Endothelial cell of umbilical vein (primary cell): ENCODE results near the gene PON1. TPM values are rescaled to one million over a fixed set of nuclear protein-coding genes. Genes with fewer than 3 reads are reported as not detected.

ENCODE experiments used
- BruUV-seq: library from RNA; stranded (reverse); fragments of 400-500 nt; replicated peaks from 2 replicates; lab custom pipeline; 2021; lab: Mats Ljungman, UMichigan
- CTCF ChIA-PET: fragments of 300-600, 350-600 bp; sonication (Branson Sonifier 250); formaldehyde crosslinking; loops from one replicate; lab custom pipeline; 2021; ENCODE audit warnings: antibody characterized with exemption, inconsistent platforms; lab: Charles Lee
- POLR2A ChIA-PET: fragments of 300-600, 350-600 bp; sonication (Branson Sonifier 250); formaldehyde crosslinking; loops from one replicate; lab custom pipeline; 2021; ENCODE audit warnings: antibody characterized with exemption, inconsistent platforms; lab: Charles Lee
- DNase-seq: peaks from one replicate; pipeline ENCODE4 v3.0.0-alpha.2; 2011; ENCODE audit warnings: low read depth, low spot score
- FAIRE-seq: peaks from 2 replicates; lab custom pipeline; 2011; peaks lifted over from hg19 to GRCh38; lab: Jason Lieb, UNC
- H2AFZ ChIP-seq: 2 replicates; pipeline ENCODE4 v1.6.0; 2012; ENCODE audit warnings: low read depth, low read length, control low read depth, inconsistent platforms
- H3K27ac ChIP-seq: 2 replicates; pipeline ENCODE4 v1.5.1; 2011; ENCODE audit warnings: low read depth, mild to moderate bottlenecking, control low read depth, low read length, moderate library complexity; ENCODE audit not compliant: insufficient read depth
- H3K27me3 ChIP-seq, 2 experiments: 2 replicates each; pipeline versions ENCODE4 v1.6.0 to v1.6.1; 2011; ENCODE audit warnings: low read length in 2 of 2, mixed read lengths in 1 of 2; ENCODE audit not compliant: control insufficient read depth in 2 of 2, insufficient read depth in 2 of 2
- H3K36me3 ChIP-seq, 2 experiments: 2 replicates in 1 of 2; 3 replicates in 1 of 2; pipeline ENCODE4 v1.5.1; 2011; ENCODE audit warnings: low read length in 2 of 2, mild to moderate bottlenecking in 1 of 2, moderate library complexity in 1 of 2; ENCODE audit not compliant: control insufficient read depth in 2 of 2, insufficient read depth in 2 of 2; ENCODE audit errors: extremely low read depth in 1 of 2
- H3K4me1 ChIP-seq: 3 replicates; pipeline ENCODE4 v1.5.1; 2011; ENCODE audit warnings: mild to moderate bottlenecking, low read length; ENCODE audit not compliant: control insufficient read depth, insufficient read depth; ENCODE audit errors: extremely low read depth
- H3K4me2 ChIP-seq: 2 replicates; pipeline ENCODE4 v1.6.1; 2011; ENCODE audit warnings: low read length, control low read depth, mixed read lengths; ENCODE audit not compliant: insufficient read depth
- H3K4me3 ChIP-seq, 3 experiments: fragments of 200-600 bp in 1 of 3; sonication (generic), shearing (Covaris generic) in 1 of 3; replicated peaks in 1 of 3; 2 replicates each; pipeline ENCODE4 v1.5.1; 2011 to 2016; ENCODE audit warnings: control low read depth in 3 of 3, low read length in 3 of 3, mild to moderate bottlenecking in 2 of 3, inconsistent platforms in 1 of 3, low read depth in 1 of 3, moderate library complexity in 1 of 3; ENCODE audit not compliant: insufficient read depth in 1 of 3
- H3K79me2 ChIP-seq: 2 replicates; pipeline ENCODE4 v1.6.0; 2012; ENCODE audit warnings: low read length, inconsistent platforms; ENCODE audit not compliant: control insufficient read depth, insufficient read depth
- H3K9ac ChIP-seq: replicated peaks from 2 replicates; pipeline ENCODE3; 2011; ENCODE audit warnings: low read length, control low read depth; ENCODE audit not compliant: insufficient read depth; ENCODE audit errors: extremely low read depth
- H3K9me1 ChIP-seq: replicated peaks from 3 replicates; pipeline ENCODE4 v1.6.0; 2011; ENCODE audit warnings: mild to moderate bottlenecking, low read length; ENCODE audit not compliant: control insufficient read depth, insufficient read depth; ENCODE audit errors: extremely low read depth
- H3K9me3 ChIP-seq: replicated peaks from 2 replicates; pipeline ENCODE4 v1.5.1; 2012; ENCODE audit warnings: low read length, inconsistent platforms; ENCODE audit not compliant: control insufficient read depth, insufficient read depth
- H4K20me1 ChIP-seq: replicated peaks from 2 replicates; pipeline ENCODE3; 2011; ENCODE audit warnings: mild to moderate bottlenecking, low read length; ENCODE audit not compliant: control insufficient read depth, insufficient read depth; ENCODE audit errors: extremely low read depth
- CTCF ChIP-seq, 2 donors: IDR thresholded peaks; 1 replicate in 1 of 2; 2 replicates in 1 of 2; pipeline ENCODE4 v1.5.1; 2011; ENCODE audit warnings: low read length in 2 of 2, mild to moderate bottlenecking in 2 of 2, moderate library complexity in 2 of 2, control low read depth in 1 of 2, inconsistent platforms in 1 of 2, low read depth in 1 of 2; ENCODE audit not compliant: insufficient read depth in 1 of 2; ENCODE audit errors: extremely low read depth in 1 of 2
- EZH2 ChIP-seq: IDR thresholded peaks from 2 replicates; pipeline ENCODE4 v1.6.1; 2012; ENCODE audit warnings: borderline replicate concordance, low read depth, mild to moderate bottlenecking, moderate library complexity, low read length, inconsistent platforms; ENCODE audit not compliant: severe bottlenecking
- FOS ChIP-seq: IDR thresholded peaks from 2 replicates; pipeline ENCODE4 v1.6.1; 2011; ENCODE audit warnings: mild to moderate bottlenecking, low read length, moderate library complexity, borderline replicate concordance; ENCODE audit not compliant: insufficient read depth
- GATA2 ChIP-seq: IDR thresholded peaks from 2 replicates; pipeline ENCODE4 v1.7.0; 2011; ENCODE audit warnings: low read depth, mild to moderate bottlenecking, moderate library complexity, mixed read lengths, low read length; ENCODE audit not compliant: insufficient read length, insufficient read depth
- JUN ChIP-seq: IDR thresholded peaks from 2 replicates; pipeline ENCODE4 v1.6.1; 2011; ENCODE audit warnings: borderline replicate concordance, low read depth; ENCODE audit not compliant: insufficient read length, insufficient read depth
- MYC ChIP-seq: IDR thresholded peaks from one replicate; pipeline ENCODE4 v1.6.1; 2011; ENCODE audit warnings: mild to moderate bottlenecking, low read depth, low read length
- POLR2A ChIP-seq: IDR thresholded peaks from 2 replicates; pipeline ENCODE4 v1.6.1; 2012; ENCODE audit warnings: low read depth, mild to moderate bottlenecking, control low read depth, low read length
- POLR2AphosphoS5 ChIP-seq: IDR thresholded peaks from 2 replicates; pipeline ENCODE4 v1.6.1; 2012; ENCODE audit warnings: low read depth, mild to moderate bottlenecking, control low read depth, low read length, moderate library complexity; ENCODE audit not compliant: insufficient read depth
- dilution Hi-C: fragments of 300-500 bp; cut with MboI; formaldehyde crosslinking; loops from one replicate; pipeline ENCODE4 v1.15.0; 2019; ENCODE audit warnings: low sequenced_read_pairs; ENCODE audit not compliant: extremely low pct_ligation_motif_present
- intact Hi-C: fragments of 100-400 bp; cut with micrococcal nuclease; formaldehyde crosslinking; loops from one replicate; pipeline ENCODE4 v1.10.0; 2022
- polyA plus RNA-seq, 4 experiments: library from polyadenylated mRNA; depleted of rRNA in 3 of 4; stranded (reverse) in 3 of 4; unstranded in 1 of 4; fragments of >200 nt; gene quantifications; 2 replicates each; pipeline versions ENCODE4 v1.2.1 to v1.2.3, GENCODE V29; 2011 to 2012; ENCODE audit warnings: missing spikeins in 1 of 4
- total RNA-seq: library from RNA; stranded (reverse); gene quantifications from 2 replicates; pipeline ENCODE4 v1.2.3, GENCODE V29; 2021
- TF ChIP-seq, protein P1 (sequence below): IDR thresholded peaks from 2 replicates; pipeline ENCODE4 v1.6.1; 2011; ENCODE audit not compliant: insufficient read depth, insufficient read length

PON1 gene
- total and polyA plus RNA-seq, 2 donors (not counting 3 experiments of a cell fraction or from before 2014, with no cell fraction given), result not detected

DNA sequence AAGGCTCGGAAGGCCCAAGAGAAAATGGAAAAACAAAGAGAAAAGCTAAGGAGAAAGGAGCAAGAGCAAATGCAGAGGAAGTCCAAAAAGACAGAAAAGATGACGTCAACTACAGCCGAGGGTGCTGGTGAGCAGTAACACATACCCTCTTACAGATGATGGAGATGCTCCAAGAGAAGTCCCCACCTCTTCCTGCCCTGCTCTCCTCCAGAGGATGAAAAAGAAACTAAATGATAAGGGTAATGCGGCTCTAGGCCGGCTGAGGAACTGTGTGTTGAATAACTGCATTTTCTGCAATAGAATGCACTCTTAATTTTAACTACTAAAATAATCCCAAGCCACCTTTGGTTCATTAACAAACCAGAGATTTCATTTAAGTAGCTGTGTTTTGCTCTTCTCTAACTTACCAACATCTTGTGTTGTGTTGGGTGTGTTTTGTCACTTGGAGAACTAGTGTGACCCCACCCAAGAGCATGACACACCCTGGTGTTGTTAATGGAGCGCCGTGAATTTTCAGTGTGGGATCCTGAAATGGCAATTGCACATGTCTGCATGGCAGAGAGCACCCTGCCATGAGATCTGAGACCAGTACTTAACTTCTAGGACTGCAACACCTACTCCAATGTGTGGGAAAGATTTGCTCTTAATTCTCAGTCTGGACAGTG, 34.0 kb downstream of the PON1 start:
- H3K36me3 ChIP-seq, result no peaks in the 10 kb centered on the region
- dilution Hi-C loops, result no loop called here
- no peak overlapping the region for H3K27ac ChIP-seq
- TF ChIP-seq, protein P1, sequence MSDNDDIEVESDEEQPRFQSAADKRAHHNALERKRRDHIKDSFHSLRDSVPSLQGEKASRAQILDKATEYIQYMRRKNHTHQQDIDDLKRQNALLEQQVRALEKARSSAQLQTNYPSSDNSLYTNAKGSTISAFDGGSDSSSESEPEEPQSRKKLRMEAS, result no peak
- TF ChIP-seq CTCF (IDR thresholded peaks at IDR 0.05; ENCODE audit: extremely low read depth in 1 of 2, insufficient read depth in 1 of 2, low read depth in 1 of 2, low read length in 2 of 2), result no peak
- TF ChIP-seq MYC, result no peak
- TF ChIP-seq GATA2, result no peak
- no peak for TF ChIP-seq POLR2A
- TF ChIP-seq POLR2AphosphoS5, result no peak
- TF ChIP-seq EZH2, result no peak
- no peak for TF ChIP-seq FOS
- TF ChIP-seq JUN, result no peak
- no peak for FAIRE-seq
- ChIA-PET CTCF (no interaction called here), POLR2A (no interaction called here)
- H3K4me2 ChIP-seq, result no peak overlapping the region
- BruUV-seq, result no TSS peak
- H3K9me1 ChIP-seq, result no peaks in the 10 kb centered on the region
- H3K79me2 ChIP-seq, result no peaks in the 10 kb centered on the region
- H4K20me1 ChIP-seq, result no peaks in the 10 kb centered on the region
- H3K27me3 ChIP-seq, result no peaks in the 10 kb centered on the region
- no peaks in the 10 kb centered on the region for H3K9me3 ChIP-seq
- H3K9ac ChIP-seq, result no peak overlapping the region
- intact Hi-C loops, result no loop called here
- no peak overlapping the region for H3K4me3 ChIP-seq
- H3K4me1 ChIP-seq, result no peaks in the 10 kb centered on the region
- no peak overlapping the region for H2AFZ ChIP-seq
- DNase-seq, result no peak
